Stimulated activated memory B cell treated with anti-CD40 and anti-IgM and Interleukin-4, amounts not matched to agents 10 μg/mL and 1 μg/mL and 100 μg/mL, for 72 hours (primary cell): Measurements from ENCODE around the gene LPIN1.
"Not testable (repeated sequence)": the region's sequence is repeated elsewhere in the genome, so short reads cannot be mapped to it uniquely, and the experiment has no call there.

ENCODE experiments used
- ATAC-seq: fragments of 150-1000 bp; cut with Tn5 transposase; 2 replicates; pipeline ENCODE4 v1.10.0; 2021
- H3K27ac Mint-ChIP-seq: one replicate; pipeline ENCODE4 v1.8.0; 2022; ENCODE audit warnings: mild to moderate bottlenecking, mixed read lengths
- H3K27me3 Mint-ChIP-seq: one replicate; pipeline ENCODE4 v1.8.0; 2022; ENCODE audit warnings: mixed read lengths
- H3K36me3 Mint-ChIP-seq: one replicate; pipeline ENCODE4 v1.8.0; 2022; ENCODE audit warnings: mixed read lengths
- H3K4me1 Mint-ChIP-seq: one replicate; pipeline ENCODE4 v1.8.0; 2022; ENCODE audit warnings: mixed read lengths
- H3K4me3 Mint-ChIP-seq: one replicate; pipeline ENCODE4 v1.8.0; 2022; ENCODE audit warnings: mild to moderate bottlenecking, moderate library complexity, mixed read lengths
- H3K9me3 Mint-ChIP-seq: one replicate; pipeline ENCODE4 v1.8.0; 2022; ENCODE audit warnings: mixed read lengths

LPIN1 gene

GRCh38 chr2:11828933-11829323 lies 82.5 kb downstream of the LPIN1 start:
- H3K4me3 Mint-ChIP-seq = peak overlapping the region; percentile 9
- H3K27ac Mint-ChIP-seq = peak overlapping the region; percentile 67

DNA sequence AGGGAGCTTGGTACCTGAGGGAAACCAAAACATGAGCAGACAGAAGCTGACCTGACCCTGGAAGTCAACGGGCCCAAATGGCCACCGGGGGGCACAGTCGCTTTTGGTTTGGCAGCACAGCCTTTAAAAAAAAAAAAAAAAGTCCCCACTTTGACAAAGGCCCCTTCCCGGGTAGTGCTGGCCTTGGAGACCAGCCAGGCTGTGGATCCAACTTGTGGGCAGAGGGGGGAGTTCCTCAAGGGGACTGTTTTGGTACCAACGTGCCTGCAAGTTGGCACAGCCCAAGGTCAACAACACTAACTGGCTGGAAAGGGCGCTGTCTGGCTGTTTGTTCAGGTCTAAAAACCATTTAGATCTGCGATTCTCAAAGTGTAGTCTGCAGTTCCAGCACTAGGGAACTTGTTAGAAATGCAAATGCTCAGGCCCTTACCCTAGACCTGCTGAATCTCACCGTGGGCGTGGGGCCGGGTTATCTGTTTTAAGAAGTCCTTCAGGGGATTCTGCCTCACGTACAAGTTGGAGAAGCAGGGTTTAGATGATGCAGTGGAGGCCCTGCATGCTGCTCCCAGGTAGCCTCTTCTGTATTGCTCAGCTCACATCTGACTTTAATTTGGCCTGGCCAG lies 83.0 kb downstream of the LPIN1 start:
- no peaks in the 10 kb centered on the region for H3K27me3 Mint-ChIP-seq
- peak overlapping the region; percentile 67 for H3K27ac Mint-ChIP-seq
- ATAC-seq = peak; percentile 72
- H3K9me3 Mint-ChIP-seq = no peaks in the 10 kb centered on the region
- peaks cover 52% of the 10 kb centered on the region for H3K4me1 Mint-ChIP-seq
- H3K4me3 Mint-ChIP-seq = peak overlapping the region; percentile 22
- H3K36me3 Mint-ChIP-seq = peaks cover 14% of the 10 kb centered on the region

More at GRCh38 chr2:11828933-11829323, 82.5 kb downstream of the LPIN1 start:
- ATAC-seq = no peak
- peaks cover 51% of the 10 kb centered on the region for H3K4me1 Mint-ChIP-seq
- no peaks in the 10 kb centered on the region for H3K9me3 Mint-ChIP-seq
- peaks cover 15% of the 10 kb centered on the region for H3K36me3 Mint-ChIP-seq
- H3K27me3 Mint-ChIP-seq = no peaks in the 10 kb centered on the region

DNA sequence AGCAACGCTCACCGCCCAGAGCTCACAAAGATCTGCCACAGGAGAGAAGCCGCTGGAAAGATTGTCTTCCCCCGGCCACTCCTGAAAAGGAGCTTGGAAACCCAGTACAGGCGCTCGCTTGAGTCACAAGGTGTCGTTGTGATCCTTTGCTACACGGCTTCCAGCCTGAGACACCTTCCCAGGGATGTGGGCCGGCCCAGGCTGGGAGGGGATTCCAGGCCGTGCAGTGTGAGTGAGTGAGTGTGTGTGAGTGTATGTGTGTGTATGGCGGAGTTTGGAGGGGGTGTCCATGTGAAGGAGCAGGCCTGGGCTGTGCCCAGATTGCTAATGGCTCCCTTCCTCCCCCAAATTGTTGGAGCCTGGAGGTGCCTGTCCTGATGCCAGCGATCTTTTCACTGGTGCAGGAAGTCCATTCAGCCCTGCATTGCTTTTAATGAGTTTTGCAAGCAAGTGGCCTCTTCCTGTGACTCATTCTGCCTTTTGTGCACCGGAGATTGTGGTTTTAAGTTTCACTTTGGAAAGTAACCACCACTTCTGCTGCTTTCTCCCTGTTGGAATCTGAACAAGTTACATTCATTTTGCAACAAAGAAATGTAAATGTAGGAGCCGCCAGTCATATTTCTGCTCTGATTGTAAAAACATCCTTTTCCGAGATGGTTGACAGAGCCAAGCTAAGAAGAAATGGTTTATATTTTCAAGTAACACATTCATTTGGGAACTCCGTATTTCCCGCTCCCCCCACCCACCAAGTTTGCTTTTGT lies 83.7 kb downstream of the LPIN1 start:
- H3K4me3 Mint-ChIP-seq = peak overlapping the region; percentile 22
- H3K9me3 Mint-ChIP-seq = peaks cover 5% of the 10 kb centered on the region
- peak; percentile 82 for ATAC-seq
- H3K36me3 Mint-ChIP-seq = peaks cover 11% of the 10 kb centered on the region
- H3K27me3 Mint-ChIP-seq = no peaks in the 10 kb centered on the region
- H3K27ac Mint-ChIP-seq = peak overlapping the region; percentile 67
- H3K4me1 Mint-ChIP-seq = peaks cover 52% of the 10 kb centered on the region

DNA sequence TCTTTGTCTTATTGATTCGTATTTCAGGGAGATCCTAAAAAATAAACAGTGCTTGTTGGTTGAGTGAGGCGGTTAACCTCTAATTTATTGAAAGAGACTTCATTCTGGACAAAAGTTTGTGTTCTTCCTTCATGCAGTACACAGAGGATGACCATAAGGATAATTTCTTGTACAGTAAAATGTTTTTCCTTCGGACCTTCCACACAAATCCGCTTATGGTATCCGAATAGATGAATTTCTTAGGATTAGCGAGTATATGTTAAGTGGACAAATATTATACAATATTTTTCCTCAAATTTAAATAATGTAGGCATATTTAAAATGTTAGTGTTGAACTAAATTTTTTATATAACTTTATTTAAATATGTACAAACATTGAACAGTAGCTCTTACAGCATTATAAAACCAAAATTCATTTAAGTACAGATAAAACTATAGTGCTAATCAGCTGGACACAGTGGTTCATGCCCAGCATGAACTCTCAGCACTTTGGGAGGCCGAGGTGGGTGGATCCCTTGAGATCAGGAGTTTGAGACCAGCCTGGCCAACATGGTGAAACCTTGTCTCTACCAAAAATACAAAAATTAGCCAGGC lies 84.4 kb downstream of the LPIN1 start:
- peak overlapping the region; percentile 22 for H3K4me3 Mint-ChIP-seq
- ATAC-seq = no peak
- H3K9me3 Mint-ChIP-seq = peaks cover 5% of the 10 kb centered on the region
- H3K36me3 Mint-ChIP-seq = peaks cover 9% of the 10 kb centered on the region
- H3K4me1 Mint-ChIP-seq = peaks cover 52% of the 10 kb centered on the region
- peak overlapping the region; percentile 67 for H3K27ac Mint-ChIP-seq
- no peaks in the 10 kb centered on the region for H3K27me3 Mint-ChIP-seq

DNA sequence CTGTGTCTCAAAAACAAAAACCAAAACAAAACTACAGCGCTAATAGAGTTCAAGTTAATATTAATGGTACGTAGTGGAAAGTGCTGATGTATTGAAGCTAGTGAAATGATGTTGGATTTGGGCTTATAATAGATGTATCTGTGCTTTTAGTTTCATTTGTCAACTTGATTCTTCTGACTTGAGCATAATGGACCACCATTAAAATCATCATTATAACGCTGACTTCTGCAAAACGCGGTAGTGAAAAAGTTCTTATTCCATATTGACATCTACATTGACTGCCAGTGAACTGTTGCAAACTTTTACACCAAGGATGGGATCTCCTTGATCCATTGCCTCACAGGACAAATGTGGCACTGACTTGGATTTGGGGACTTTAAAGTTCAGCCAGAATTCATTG lies 85.0 kb downstream of the LPIN1 start:
- Mint-ChIP-seq H3K27ac (no peak overlapping the region), H3K27me3 (no peaks in the 10 kb centered on the region), H3K4me1 (peaks cover 52% of the 10 kb centered on the region), H3K4me3 (no peak overlapping the region), H3K9me3 (peaks cover 5% of the 10 kb centered on the region), H3K36me3 (peaks cover 9% of the 10 kb centered on the region)
- no peak for ATAC-seq

DNA sequence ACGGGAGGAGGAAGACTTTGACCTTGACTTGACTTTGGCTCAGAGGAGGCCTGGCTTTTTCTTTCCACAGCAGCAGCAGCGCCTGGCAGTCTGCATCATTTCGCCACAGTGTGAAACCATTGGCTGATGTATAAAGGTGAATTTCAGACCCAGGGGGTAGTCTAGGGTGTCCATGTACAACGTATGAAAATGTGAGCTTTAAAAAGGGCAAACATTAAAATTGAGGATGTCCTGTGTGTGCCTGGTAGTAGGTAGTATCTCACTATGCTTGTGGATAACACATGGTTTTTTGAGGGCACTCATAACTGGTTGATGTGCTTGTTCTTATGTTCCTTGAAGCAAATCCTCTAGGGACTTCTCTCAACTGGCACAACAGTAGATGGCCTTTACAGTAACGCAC lies 86.1 kb downstream of the LPIN1 start:
- ATAC-seq = no peak
- Mint-ChIP-seq H3K27me3 (no peaks in the 10 kb centered on the region), H3K9me3 (peaks cover 5% of the 10 kb centered on the region), H3K4me3 (no peak overlapping the region), H3K4me1 (peaks cover 47% of the 10 kb centered on the region), H3K36me3 (peaks cover 9% of the 10 kb centered on the region), H3K27ac (no peak overlapping the region)

GRCh38 chr2:11833601-11834000 lies 87.2 kb downstream of the LPIN1 start:
- Mint-ChIP-seq H3K4me3 (no peak overlapping the region), H3K4me1 (peaks cover 44% of the 10 kb centered on the region), H3K27ac (no peak overlapping the region), H3K36me3 (peaks cover 9% of the 10 kb centered on the region), H3K27me3 (no peaks in the 10 kb centered on the region), H3K9me3 (peaks cover 5% of the 10 kb centered on the region)
- no peak for ATAC-seq

DNA sequence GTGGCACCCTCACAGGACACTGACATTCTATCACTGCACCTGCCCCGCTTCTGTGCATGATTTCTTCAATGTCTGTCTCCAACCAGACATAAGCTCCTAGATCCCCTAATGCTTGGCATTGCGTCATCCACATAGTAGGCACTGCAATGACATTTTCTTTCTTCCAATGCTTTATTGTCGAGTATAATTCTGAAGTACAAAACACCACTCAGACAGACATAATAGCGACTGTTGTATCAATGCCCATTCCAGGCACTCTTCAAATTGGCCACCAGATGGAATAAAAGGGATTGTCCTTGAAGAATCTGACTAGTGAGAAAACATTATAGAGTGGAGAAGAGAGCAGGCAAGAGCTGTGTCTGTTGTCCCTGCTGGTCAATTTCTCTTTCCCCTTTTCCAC lies 89.0 kb downstream of the LPIN1 start:
- no peak overlapping the region for H3K4me3 Mint-ChIP-seq
- no peak overlapping the region for H3K27ac Mint-ChIP-seq
- ATAC-seq = no peak
- H3K4me1 Mint-ChIP-seq = peaks cover 29% of the 10 kb centered on the region
- no peaks in the 10 kb centered on the region for H3K27me3 Mint-ChIP-seq
- peaks cover 5% of the 10 kb centered on the region for H3K9me3 Mint-ChIP-seq
- H3K36me3 Mint-ChIP-seq = peaks cover 9% of the 10 kb centered on the region

DNA sequence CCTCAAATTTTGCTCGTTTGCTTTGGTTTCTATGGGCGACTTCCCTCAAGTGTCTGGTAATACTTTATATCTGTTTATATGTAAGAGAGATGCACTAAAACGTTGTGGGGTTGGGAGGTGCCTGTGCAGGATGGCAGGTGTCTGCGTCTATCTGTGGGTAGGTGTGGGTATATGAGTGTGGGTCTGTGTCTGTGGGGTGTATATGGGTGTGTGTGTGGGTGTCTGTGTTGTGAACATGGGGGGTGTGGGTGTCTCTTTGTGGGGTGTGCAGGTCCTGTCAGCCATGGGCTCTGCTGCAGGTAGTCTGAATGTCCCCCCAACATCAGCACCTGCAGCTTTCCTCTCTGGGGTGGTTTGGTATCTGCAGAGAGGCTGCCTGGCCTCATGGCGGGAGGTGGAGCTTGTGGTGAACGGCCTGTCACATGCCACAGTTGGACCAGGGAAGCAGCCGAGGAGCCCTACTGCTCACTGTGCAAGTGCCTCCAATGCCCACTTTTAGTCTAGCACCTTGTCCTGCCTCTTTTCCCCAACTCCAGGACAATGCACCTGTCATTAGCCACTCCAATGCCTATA lies 90.3 kb downstream of the LPIN1 start:
- peaks cover 5% of the 10 kb centered on the region for H3K9me3 Mint-ChIP-seq
- no peaks in the 10 kb centered on the region for H3K27me3 Mint-ChIP-seq
- no peak for ATAC-seq

GRCh38 chr2:11837875-11838734 lies 91.7 kb downstream of the LPIN1 start:
- Mint-ChIP-seq H3K36me3 (peaks cover 9% of the 10 kb centered on the region), H3K27me3 (no peaks in the 10 kb centered on the region), H3K9me3 (peaks cover 5% of the 10 kb centered on the region), H3K4me1 (peaks cover 9% of the 10 kb centered on the region), H3K27ac (no peak overlapping the region), H3K4me3 (no peak overlapping the region)
- ATAC-seq = no peak

More for the DNA sequence above, 90.3 kb downstream of the LPIN1 start:
- H3K4me1 Mint-ChIP-seq = peaks cover 20% of the 10 kb centered on the region
- H3K27ac Mint-ChIP-seq = no peak overlapping the region
- peaks cover 9% of the 10 kb centered on the region for H3K36me3 Mint-ChIP-seq
- no peak overlapping the region for H3K4me3 Mint-ChIP-seq

DNA sequence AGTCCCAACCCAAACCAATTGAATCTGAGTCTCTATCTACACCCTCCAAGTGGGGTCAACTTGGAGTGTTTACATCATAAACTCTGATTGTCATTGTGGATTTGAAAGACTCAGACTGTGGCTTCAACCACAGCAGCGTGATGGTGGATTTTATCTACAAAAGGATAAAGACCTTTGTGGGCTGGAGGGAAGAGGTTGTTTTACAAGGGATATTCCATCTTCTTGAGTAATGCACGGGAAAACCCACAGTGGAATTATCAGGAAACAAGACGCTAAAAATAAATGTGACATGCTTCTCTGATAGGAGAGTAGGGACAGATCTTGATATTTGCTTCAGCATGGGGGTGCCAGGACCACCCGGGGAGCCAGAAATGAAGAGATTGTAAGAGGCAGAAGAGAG lies 93.5 kb downstream of the LPIN1 start:
- Mint-ChIP-seq H3K4me1 (no peaks in the 10 kb centered on the region), H3K27me3 (no peaks in the 10 kb centered on the region), H3K4me3 (no peak overlapping the region), H3K27ac (no peak overlapping the region), H3K36me3 (no peaks in the 10 kb centered on the region), H3K9me3 (peaks cover under 1% of the 10 kb centered on the region)
- no peak for ATAC-seq

DNA sequence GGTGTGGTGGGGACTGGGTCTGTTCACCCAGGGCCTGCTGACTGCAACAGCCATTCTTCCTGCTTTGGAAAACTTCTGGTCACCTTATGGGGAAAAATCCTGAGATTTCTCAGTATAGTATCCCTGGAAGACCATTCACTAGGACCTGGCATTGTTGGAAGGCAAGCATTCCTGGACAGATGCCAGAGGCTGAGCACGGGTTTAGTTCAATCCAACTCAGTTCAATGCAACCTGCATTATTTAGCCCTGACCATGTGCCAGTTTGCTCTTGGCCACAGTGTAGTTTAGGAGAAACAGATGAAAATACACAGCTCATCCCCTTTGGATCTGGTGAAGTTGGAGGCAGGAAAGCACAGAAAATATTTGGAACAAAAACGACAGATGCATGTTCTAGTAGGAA lies 95.9 kb downstream of the LPIN1 start:
- Mint-ChIP-seq H3K27me3 (no peaks in the 10 kb centered on the region), H3K9me3 (no peaks in the 10 kb centered on the region), H3K4me3 (no peak overlapping the region), H3K36me3 (peaks cover under 1% of the 10 kb centered on the region), H3K4me1 (no peaks in the 10 kb centered on the region), H3K27ac (no peak overlapping the region)
- ATAC-seq = no peak

GRCh38 chr2:11844798-11845197 lies 98.4 kb downstream of the LPIN1 start:
- not testable (repeated sequence) for H3K27ac Mint-ChIP-seq, H3K36me3 Mint-ChIP-seq, H3K27me3 Mint-ChIP-seq, H3K4me1 Mint-ChIP-seq, H3K4me3 Mint-ChIP-seq, ATAC-seq, H3K9me3 Mint-ChIP-seq

DNA sequence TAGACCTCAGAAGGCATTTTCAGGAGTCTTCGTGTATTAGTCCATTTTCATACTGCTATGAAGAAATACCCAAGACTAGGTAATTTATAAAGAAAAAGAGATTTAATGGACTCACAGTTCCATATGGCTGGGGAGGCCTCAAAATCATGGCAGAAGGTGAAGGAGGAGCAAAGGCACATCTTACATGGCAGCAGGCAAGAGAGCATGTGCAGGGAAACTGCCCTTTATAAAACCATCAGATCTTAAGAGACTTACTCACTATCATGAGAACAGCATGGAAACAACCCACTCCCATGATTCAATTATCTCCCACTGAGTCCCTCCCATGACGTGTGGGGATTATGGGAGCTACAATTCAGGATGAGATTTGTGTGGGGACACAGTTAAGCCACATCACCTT lies 101.5 kb downstream of the LPIN1 start:
- not testable (repeated sequence) for H3K4me1 Mint-ChIP-seq, ATAC-seq, H3K27ac Mint-ChIP-seq, H3K9me3 Mint-ChIP-seq, H3K27me3 Mint-ChIP-seq, H3K4me3 Mint-ChIP-seq, H3K36me3 Mint-ChIP-seq

- Mint-ChIP-seq H3K27me3 (no peaks in the 10 kb centered on the region), H3K27ac (no peak overlapping the region)
Observed at GRCh38 chr2:11850082-11850481, 103.7 kb downstream of the LPIN1 start.

More at GRCh38 chr2:11850082-11850481, 103.7 kb downstream of the LPIN1 start:
- Mint-ChIP-seq H3K9me3 (peaks cover 3% of the 10 kb centered on the region), H3K4me3 (no peak overlapping the region), H3K4me1 (peaks cover 15% of the 10 kb centered on the region), H3K36me3 (peaks cover 8% of the 10 kb centered on the region)
- no peak for ATAC-seq
